Natural killer cell (primary cell): ENCODE data around the gene FBXO27. TPM values are rescaled to one million over a fixed set of nuclear protein-coding genes. Genes with fewer than 3 reads are reported as not detected.

Source experiments
- ATAC-seq, 3 donors: fragments of 150-1000 bp in 2 of 3; fragments of 200-7000 bp in 1 of 3; cut with Tn5 transposase; 1 replicate in 1 of 3; 2 replicates in 2 of 3; pipeline ENCODE4 v1.10.0; 2021; ENCODE audit warnings: mild to moderate bottlenecking in 2 of 3, moderate library complexity in 2 of 3
- DNase-seq, 2 donors: peaks; one replicate each; pipeline versions ENCODE4 v3.0.0 to v3.0.0-alpha.2; 2013 to 2021; ENCODE audit warnings: mixed read lengths in 1 of 2
- H3K27ac ChIP-seq: one replicate; pipeline ENCODE4 v1.5.1; 2013; ENCODE audit warnings: mild to moderate bottlenecking, low read length
- H3K27me3 ChIP-seq: one replicate; pipeline ENCODE4 v1.6.1; 2013; ENCODE audit warnings: low read length; ENCODE audit not compliant: control insufficient read depth, insufficient read depth
- H3K36me3 ChIP-seq: one replicate; pipeline ENCODE4 v1.6.1; 2013; ENCODE audit warnings: low read length; ENCODE audit not compliant: control insufficient read depth, insufficient read depth
- H3K4me1 ChIP-seq: one replicate; pipeline ENCODE4 v1.6.1; 2013; ENCODE audit warnings: low read length; ENCODE audit not compliant: control insufficient read depth, insufficient read depth
- H3K4me3 ChIP-seq: one replicate; pipeline ENCODE4 v1.5.1; 2013; ENCODE audit warnings: low read length
- H3K9me3 ChIP-seq: one replicate; pipeline ENCODE4 v1.6.1; 2013; ENCODE audit warnings: low read length; ENCODE audit not compliant: control insufficient read depth, insufficient read depth
- H3K27ac Mint-ChIP-seq, 2 donors: one replicate each; pipeline ENCODE4 v1.8.0; 2022; ENCODE audit warnings: mild to moderate bottlenecking in 2 of 2, mixed read lengths in 2 of 2, moderate library complexity in 1 of 2
- H3K27me3 Mint-ChIP-seq, 2 donors: one replicate each; pipeline ENCODE4 v1.8.0; 2022; ENCODE audit warnings: low read depth in 2 of 2, mixed read lengths in 2 of 2
- H3K36me3 Mint-ChIP-seq: one replicate; pipeline ENCODE4 v1.8.0; 2022; ENCODE audit warnings: mixed read lengths
- H3K4me1 Mint-ChIP-seq, 2 donors: one replicate each; pipeline ENCODE4 v1.8.0; 2022; ENCODE audit warnings: mixed read lengths in 2 of 2
- H3K4me3 Mint-ChIP-seq: one replicate; pipeline ENCODE4 v1.8.0; 2022; ENCODE audit warnings: mild to moderate bottlenecking, moderate library complexity, mixed read lengths
- H3K9me3 Mint-ChIP-seq, 2 donors: one replicate each; pipeline ENCODE4 v1.8.0; 2022; ENCODE audit warnings: mixed read lengths in 2 of 2
- CTCF ChIP-seq: fragments of 200-600 bp; IDR thresholded peaks from one replicate; pipeline ENCODE4 v1.8.0; 2022; ENCODE audit warnings: antibody characterized with exemption
- WGBS: methylation state at CpG from one replicate; pipeline ENCODE4 v1.1.7; 2013; ENCODE audit warnings: missing lambda C conversion rate; ENCODE audit not compliant: insufficient coverage; 5-methylcytosine and 5-hydroxymethylcytosine counted together
- intact Hi-C: fragments of 100-400 bp; cut with micrococcal nuclease; formaldehyde crosslinking; loops from one replicate; pipeline ENCODE4 v1.14.2; 2022
- total RNA-seq, 4 donors: library from RNA; stranded (reverse); fragments of 120-200 nt in 1 of 4; gene quantifications; one replicate each; pipeline versions ENCODE4 v1.2.3 to v1.2.4, GENCODE V29; 2013 to 2022

Gene FBXO27
- total RNA-seq, 3 donors from 2014 or later (not counting 1 experiment from before 2014, with no cell fraction given) = 0.23 to 0.38 TPM; not detected in 1

- no peaks in the 10 kb centered on the region for H3K36me3 ChIP-seq
- Mint-ChIP-seq H3K4me3 (no peak overlapping the region), H3K36me3 (no peaks in the 10 kb centered on the region), H3K27ac (no peak overlapping the region), H3K27me3 (peaks cover 7 to 10% of the 10 kb centered on the region in 2 donors), H3K4me1 (no peaks in the 10 kb centered on the region), H3K9me3 (no peaks in the 10 kb centered on the region)
- H3K27ac ChIP-seq = no peak overlapping the region
- no peak for ATAC-seq
- H3K4me3 ChIP-seq = no peak overlapping the region
- 49% methylated on average over 7 of the region's 7 CpGs for WGBS
- no peaks in the 10 kb centered on the region for H3K9me3 ChIP-seq
- H3K4me1 ChIP-seq = no peaks in the 10 kb centered on the region
- TF ChIP-seq CTCF = no peak
- intact Hi-C loops = no loop called here
- DNase-seq = no peak
- H3K27me3 ChIP-seq = no peaks in the 10 kb centered on the region
Observed at GRCh38 chr19:39014037-39014436, 18.3 kb downstream of the FBXO27 start.

DNA sequence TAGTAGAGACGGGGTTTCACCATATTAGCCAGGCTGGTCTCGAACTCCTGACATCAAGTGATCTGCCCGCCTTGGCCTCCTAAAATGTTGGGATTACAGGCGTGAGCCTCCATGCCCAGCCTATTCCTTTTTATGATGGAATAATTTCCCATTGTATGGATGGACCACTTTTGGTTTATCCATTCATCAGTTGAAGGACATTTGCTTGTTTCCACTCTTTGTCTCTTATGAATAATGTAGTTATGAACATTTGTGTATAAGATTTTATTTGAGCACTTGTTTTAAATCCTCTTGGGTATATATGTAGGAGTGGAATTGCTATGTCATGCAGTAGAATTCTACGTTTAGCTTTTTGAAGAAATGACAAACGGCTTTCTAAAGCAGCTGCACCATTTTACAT lies 23.3 kb downstream of the FBXO27 start:
- intact Hi-C loops = no loop called here
- no peak overlapping the region for H3K4me3 Mint-ChIP-seq
- no peaks in the 10 kb centered on the region for H3K9me3 ChIP-seq
- WGBS = 93% methylated on average over 4 of the region's 6 CpGs
- H3K27me3 ChIP-seq = no peaks in the 10 kb centered on the region
- no peak overlapping the region for H3K4me3 ChIP-seq
- no peaks in the 10 kb centered on the region for H3K4me1 ChIP-seq
- no peaks in the 10 kb centered on the region for H3K36me3 Mint-ChIP-seq
- TF ChIP-seq CTCF = no peak
- DNase-seq = no peak
- H3K9me3 Mint-ChIP-seq = no peaks in the 10 kb centered on the region
- no peaks in the 10 kb centered on the region for H3K36me3 ChIP-seq
- no peak overlapping the region for H3K27ac Mint-ChIP-seq
- no peaks in the 10 kb centered on the region for H3K4me1 Mint-ChIP-seq
- H3K27me3 Mint-ChIP-seq = peaks cover 0 to 3% of the 10 kb centered on the region in 2 donors
- ATAC-seq = no peak
- no peak overlapping the region for H3K27ac ChIP-seq

DNA sequence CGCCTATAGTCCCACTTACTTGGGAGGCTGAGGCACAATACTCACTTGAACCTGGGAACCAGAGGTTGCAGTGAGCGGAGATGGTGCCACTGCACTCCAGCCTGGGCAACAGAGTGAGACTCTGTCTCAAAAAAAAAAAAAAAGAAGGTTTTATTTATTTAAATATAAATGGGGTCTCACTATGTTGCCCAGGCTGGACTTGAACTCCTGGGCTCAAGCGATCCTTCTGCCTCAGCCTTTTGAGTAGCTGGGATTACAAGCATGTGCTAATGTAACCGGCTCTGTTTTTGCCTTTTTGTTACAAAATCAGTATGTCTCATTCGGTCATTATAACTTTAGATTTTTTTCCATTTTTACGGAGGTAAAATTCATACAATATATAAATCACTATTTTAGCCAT lies 24.2 kb downstream of the FBXO27 start:
- no peaks in the 10 kb centered on the region for H3K36me3 Mint-ChIP-seq
- H3K27me3 ChIP-seq = no peaks in the 10 kb centered on the region
- intact Hi-C loops = no loop called here
- peaks cover 0 to 5% of the 10 kb centered on the region in 2 donors for H3K27me3 Mint-ChIP-seq
- DNase-seq (no peak), ATAC-seq (no peak)
- H3K9me3 ChIP-seq = no peaks in the 10 kb centered on the region
- WGBS = 94% methylated on average over 5 of the region's 6 CpGs
- no peak overlapping the region for H3K27ac Mint-ChIP-seq
- H3K9me3 Mint-ChIP-seq = no peaks in the 10 kb centered on the region
- H3K4me1 Mint-ChIP-seq = no peaks in the 10 kb centered on the region
- H3K4me3 Mint-ChIP-seq = no peak overlapping the region
- no peak overlapping the region for H3K27ac ChIP-seq
- no peaks in the 10 kb centered on the region for H3K4me1 ChIP-seq
- no peaks in the 10 kb centered on the region for H3K36me3 ChIP-seq
- TF ChIP-seq CTCF = no peak
- H3K4me3 ChIP-seq = no peak overlapping the region

GRCh38 chr19:39007096-39007495 lies 25.3 kb downstream of the FBXO27 start:
- no peak overlapping the region for H3K4me3 Mint-ChIP-seq
- no peaks in the 10 kb centered on the region for H3K9me3 ChIP-seq

More at GRCh38 chr19:39007096-39007495, 25.3 kb downstream of the FBXO27 start:
- Histone ChIP-seq H3K27me3 (no peaks in the 10 kb centered on the region), H3K4me3 (no peak overlapping the region), H3K36me3 (no peaks in the 10 kb centered on the region), H3K27ac (no peak overlapping the region), H3K4me1 (no peaks in the 10 kb centered on the region)
- no peak for TF ChIP-seq CTCF
- intact Hi-C loops = no loop called here
- Mint-ChIP-seq H3K9me3 (no peaks in the 10 kb centered on the region), H3K27ac (no peak overlapping the region), H3K27me3 (peaks cover 0 to 5% of the 10 kb centered on the region in 2 donors), H3K4me1 (no peaks in the 10 kb centered on the region), H3K36me3 (no peaks in the 10 kb centered on the region)
- 64% methylated on average over 3 of the region's 3 CpGs for WGBS
- DNase-seq = no peak
- ATAC-seq = no peak
